T-helper 1 cell (primary cell): ENCODE data around the gene GMCL2.
"Not testable (repeated sequence)": the region's sequence is repeated elsewhere in the genome, so short reads cannot be mapped to it uniquely, and the experiment has no call there.

Source experiments
- DNase-seq, 5 donors: peaks; one replicate each; pipeline ENCODE4 v3.0.0-alpha.2; 2012 to 2020
- total RNA-seq, 4 donors: gene quantifications; one replicate each; lab custom pipeline; 2026; lab: John Stamatoyannopoulos, UW

Gene GMCL2, protein sequence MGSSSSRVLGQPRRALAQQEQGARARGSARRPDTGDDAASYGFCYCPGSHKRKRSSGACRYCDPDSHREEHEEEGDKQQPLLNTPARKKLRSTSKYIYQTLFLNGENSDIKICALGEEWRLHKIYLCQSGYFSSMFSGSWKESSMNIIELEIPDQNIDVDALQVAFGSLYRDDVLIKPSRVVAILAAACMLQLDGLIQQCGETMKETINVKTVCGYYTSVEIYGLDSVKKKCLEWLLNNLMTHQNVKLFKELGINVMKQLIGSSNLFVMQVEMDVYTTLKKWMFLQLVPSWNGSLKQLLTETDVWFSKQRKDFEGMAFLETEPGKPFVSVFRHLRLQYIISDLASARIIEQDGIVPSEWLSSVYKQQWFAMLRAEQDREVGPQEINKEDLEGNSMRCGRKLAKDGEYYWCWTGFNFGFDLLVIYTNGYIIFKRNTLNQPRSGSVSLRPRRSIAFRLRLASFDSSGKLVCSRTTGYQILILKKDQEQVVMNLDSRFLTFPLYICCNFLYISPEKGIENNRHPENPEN
- total RNA-seq: 0 reads per million in 4 donors

DNA sequence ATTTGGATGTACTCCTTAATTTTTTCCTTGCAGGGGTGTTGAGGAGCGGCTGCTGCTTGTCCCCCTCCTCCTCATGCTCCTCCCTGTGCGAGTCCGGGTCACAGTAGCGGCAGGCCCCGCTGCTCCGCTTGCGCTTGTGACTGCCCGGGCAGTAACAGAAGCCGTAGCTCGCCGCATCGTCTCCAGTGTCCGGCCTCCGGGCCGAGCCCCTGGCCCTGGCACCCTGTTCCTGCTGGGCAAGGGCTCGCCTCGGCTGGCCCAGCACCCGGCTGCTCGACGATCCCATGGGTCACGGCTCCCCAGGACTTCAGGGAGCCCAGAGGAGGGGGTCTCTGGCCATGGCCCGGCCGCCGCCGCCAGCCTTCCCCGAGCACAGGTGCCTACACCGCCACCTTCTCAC is at the start of gene GMCL2:
GMCL2 (minus strand) TSS at position 358 of the 400 bp plus-strand sequence; CDS start at position 286, 72 bp downstream.
- no peak for DNase-seq

DNA sequence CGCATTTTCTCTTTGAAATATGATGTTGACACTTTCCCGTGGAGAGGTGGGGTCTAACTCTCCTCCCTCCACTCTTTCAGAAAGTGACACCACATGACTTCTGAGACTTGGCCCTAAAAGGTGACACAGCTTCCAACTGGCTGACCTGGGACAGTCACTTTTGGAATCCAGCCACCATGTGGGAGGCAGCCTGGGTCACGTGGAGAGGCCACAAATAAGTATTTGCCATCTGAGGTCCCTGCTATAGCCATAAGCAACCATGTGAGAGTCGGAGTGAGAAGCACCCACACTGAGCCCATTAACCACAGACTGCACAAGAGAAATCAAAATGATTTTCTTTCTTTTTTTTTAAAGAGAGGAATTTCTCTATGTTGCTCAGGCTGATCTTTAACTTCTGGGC is 49.5 kb upstream of the GMCL2 start:
- DNase-seq: no peak

DNA sequence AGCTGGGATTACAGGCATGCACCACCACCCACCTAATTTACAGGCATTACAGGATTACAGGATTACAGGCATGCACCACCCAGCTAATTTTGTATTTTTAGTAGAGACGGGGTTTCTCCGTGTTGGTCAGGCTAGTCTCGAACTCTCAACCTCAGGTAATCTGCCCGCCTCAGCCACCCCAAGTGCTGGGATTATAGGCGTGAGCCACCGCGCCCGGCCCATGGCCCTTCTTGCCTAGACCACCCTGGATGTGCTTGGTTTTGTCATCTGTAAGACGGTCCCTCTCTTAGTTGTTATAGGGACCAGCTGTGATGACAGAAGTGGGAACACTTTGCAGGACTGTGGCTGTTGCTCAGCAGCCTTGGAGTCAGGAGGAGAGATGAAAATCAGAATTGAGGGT is 49.0 kb upstream of the GMCL2 start:
- DNase-seq: no peak

DNA sequence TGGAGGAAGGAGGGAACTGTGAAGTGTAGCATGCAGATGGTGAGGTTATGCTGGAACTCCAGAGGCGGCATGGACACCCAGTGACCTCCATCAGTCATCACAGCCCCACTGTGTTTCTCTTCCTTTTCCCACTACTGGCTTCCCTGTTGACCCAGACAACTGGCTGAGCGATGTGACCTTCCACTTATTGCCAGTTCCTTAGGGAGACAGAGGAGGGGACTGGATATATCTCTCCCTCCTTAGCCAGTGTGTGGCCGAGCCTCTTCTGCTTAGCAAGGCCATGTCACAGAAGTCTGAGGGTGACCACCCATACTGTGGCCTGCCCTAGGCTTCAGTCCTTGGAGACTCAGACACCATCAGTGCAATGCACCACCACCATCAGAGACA is 48.4 kb upstream of the GMCL2 start:
- no peak for DNase-seq

DNA sequence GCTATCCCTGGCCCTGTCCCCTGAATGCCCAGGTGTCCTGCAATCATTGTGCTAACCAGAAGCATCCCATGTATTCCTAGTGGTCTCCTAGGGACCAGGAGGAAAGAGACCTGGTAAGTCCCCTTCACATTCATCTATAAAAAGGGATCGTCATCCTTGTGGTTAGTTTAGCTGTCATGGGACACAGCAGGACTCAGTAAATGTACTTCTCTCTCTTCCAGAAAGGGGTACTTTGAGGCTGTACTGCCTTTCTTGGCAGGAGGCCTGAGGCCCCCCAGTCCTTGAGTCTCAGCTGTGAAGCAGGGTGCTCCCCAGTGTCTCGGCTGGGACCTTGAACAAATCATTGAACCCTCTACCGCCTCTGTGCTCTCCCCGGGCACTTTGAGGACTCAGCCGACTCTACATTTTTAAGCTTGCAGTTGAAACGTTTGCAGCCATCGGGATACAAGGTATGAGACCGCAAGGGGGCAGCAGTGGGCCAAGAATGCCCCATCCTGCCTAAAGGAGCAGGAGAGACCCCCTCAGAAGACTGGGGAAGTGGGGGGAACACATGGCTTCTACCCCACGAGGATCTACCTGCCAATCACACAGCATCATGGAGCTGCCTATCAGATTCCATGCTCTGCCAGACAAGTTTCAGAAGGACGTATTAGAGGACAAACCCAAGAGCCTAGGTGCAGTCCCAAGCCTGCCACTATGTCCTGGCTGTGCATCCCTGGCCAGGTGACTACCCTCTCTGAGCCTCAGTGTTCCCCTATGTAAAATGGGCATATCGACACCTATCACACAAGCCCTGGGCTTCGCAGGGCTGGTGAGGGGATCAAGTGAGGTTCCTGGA is 47.8 kb upstream of the GMCL2 start:
- DNase-seq: peak in 4 of 5 donors; percentile 52 to 70 (median 60)

DNA sequence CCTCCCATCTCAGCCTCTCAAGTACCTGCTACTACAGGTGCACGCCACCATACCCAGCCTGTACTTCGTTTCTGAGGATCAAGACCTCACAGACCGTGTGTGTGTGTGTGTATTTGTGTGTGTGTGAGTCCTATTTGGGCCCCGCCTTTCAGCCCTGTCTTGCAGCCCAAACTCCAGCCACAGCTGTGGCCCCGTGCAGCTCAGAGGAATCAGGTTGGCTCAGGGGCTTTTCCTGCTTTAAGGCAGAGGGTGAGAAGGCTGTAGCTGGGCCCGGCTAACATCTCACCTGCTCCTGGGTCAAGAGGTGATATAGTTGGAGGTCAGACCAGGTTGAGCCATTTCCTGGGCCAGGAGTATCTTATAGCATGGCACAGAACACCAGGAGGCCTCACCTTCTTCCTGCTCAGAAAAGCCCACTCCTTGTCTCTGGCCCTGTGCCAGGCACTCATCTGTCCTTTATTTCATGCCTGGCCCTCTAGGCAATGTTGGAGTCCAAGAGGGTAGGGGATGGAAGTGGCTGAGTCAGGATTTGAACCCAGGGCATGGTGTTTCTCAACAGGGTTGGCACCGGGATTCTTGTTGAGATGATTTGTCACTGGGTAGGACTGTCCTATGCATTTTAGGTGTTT is 47.1 kb upstream of the GMCL2 start:
- DNase-seq: no peak

DNA sequence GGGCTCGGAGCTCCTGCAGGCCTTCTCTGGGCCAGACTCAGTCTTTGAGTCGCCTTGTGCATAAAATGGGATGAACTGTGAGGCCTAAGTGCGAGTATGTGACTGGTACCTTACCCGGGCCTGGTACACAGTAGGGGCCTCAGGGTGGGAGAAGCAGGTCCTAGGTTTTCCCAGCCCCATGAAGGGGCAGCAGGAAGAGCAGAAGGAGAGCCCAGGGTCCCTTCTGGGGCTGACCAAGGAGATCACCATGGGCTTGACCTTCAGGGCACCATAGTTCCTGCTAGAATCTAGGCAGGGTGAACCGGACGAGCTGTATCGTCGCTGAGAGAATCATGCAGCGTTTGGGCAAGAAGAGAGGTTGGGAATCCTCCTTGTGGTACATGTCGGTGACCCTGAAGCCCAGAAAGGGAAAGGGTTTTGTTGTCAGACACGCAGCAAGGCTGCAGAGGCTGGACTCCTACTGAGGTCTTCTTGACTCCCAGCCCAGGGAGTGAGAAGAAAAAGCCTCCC is 45.8 kb upstream of the GMCL2 start:
- no peak for DNase-seq

DNA sequence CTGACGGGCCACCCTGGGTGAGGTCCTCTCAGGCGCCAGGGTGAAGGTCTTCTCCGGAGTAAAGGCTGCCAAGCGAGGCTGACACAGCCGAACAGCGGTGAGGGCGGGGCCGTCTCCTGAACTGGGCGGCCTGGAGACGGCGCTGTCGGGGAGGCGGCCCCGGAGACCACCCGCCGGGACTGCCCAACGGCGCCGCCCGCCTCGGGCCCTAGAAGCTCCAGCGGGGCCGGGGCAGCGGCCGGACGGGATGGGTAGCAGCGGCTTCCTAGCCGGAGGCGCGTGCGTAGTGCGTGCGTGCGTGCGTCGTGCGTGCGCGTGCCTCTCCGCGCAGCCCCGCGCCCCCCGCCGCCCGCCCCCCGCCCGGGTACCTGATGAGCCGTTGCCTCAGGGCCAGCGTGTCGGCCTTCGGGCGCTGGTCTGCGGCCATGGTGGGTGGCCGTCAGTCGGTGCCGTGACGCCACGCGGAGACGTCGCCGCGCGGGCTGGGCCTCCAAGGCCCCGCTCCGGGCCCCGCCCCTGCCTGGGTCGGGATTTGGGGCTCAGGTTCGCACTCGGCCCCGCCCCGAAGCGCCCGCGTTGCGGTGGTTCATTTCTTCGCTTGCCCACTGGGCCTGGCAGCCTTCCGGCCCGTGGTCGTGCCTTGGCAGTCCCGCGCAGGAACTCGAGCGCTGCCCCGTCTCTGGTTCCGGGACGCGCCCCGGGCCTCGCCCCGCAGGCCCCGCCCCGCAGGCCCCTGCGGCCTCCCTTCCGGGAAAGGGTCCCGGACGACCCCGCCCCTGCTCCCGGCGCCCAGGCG is 45.2 kb upstream of the GMCL2 start, which contains the start of gene PHYKPL:
PHYKPL (minus strand) TSS at position 679 of the 796 bp plus-strand sequence; CDS start at position 427, 252 bp downstream.
- DNase-seq: peak; percentile 38 to 84 (median 49)

DNA sequence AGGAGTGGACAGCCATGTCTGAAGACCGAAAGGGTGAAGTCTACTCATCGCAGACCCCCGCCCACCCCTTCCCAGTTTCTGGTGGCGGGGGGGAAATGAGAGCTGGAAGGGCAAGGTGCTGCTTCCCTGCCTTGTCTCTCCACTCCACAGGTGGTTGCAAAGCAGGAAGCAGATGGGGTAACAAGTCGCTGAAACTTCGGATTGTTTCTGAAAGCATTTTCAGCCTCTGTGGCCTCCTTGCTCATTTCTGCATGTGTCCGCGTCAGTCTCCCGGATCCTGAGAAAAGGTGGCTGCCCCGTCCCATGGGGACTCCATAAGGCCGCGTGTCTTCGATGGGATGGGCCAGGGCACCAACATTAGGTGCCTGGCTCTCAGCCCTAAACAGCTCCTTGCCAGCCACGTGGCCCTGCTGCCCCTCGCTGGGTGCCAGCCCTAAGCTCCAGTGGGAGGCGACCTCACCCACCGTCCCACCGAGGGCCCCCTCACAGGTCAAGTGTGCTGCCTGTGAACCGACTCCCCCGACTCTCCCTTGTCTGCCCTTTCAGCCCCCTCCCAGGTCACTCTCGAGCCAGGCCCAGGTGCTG is 44.5 kb upstream of the GMCL2 start:
- DNase-seq: no peak

DNA sequence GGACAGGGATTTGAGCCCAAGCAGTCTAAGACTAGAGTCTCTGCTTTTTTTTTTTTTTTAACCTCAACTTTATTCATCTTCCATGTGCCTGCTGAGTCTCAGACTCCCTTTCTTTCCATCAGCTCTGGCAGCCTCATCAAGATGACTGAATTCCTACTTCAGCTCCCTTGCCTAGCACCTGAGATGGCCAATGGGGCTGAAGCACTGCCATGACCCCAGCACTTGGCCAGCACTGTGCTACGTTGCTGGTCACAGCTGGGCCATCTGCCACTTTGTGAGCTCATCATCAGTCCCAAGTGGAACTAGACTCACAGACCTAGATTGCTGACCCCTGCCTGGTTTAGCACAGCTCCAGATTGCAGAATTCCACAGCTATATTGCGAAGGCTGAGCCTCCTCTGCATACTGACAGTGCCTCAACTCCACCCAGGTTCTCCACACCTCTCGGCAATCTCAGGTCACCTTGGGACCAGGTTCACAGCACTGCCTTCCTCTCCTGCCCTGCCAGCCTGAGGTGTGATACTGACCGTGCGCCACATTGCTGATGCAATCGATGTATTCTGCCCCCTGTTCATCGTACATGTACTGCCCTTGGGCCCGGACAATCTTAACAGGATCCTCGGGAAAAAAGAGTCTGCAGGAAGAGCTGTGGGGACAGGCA is 43.8 kb upstream of the GMCL2 start:
- no peak for DNase-seq

DNA sequence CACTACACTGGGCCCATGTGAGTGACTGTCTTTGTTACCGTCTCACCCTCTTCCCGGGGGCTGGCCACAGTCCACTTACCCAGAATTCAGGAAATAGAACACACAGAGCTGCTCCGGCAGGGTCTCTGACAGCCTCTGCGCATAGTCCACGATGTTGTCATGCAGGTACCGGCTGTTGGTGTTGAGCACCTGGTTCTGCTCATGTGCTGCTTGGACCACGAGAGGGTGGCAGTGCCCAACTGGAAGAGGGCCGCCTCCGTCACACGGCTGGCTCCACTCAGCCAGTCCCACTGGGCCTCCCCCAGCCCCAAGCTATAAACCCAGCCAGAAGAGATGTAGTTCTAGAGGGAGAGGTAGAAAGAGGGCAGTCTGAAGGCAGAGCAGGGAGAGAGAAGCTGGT is 42.7 kb upstream of the GMCL2 start:
- DNase-seq: no peak

DNA sequence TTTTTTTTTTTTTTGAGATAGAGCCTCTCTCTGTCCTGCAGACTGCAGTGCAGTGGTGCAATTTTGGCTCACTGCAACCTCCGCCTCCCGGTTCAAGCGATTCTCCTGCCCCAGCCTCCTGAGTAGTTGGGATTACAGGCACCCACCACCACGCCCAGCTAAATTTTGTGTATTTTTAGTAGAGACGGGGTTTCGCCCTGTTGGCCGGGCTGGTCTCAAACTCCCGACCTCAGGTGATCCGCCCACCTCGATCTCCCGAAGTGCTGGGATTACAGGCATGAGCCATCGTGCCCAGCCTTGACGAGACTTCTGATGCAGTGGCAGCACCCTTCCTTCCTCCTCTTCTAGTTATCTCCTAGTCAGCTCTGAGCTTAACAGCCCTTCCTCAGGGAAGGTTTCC is 41.9 kb upstream of the GMCL2 start:
- DNase-seq: not testable (repeated sequence)

DNA sequence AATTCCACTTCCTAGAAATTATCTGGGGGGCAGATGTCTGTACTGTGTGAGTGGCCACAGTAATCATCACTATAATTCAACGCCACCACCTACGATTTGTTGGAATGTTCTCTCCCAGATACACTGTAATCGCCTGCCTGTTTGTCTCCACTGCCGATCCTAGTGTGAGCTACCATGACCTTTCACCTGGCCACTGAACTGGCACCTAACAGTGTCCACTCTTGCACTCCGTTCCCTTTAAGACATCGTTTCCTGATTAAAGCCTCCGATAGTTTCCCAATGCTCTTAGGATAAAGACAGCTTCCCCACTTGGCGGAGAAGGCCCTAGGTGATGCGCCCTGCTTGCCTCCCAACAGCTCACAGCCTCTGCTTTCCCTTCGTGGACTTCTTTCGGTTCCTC is 41.4 kb upstream of the GMCL2 start:
- no peak for DNase-seq

DNA sequence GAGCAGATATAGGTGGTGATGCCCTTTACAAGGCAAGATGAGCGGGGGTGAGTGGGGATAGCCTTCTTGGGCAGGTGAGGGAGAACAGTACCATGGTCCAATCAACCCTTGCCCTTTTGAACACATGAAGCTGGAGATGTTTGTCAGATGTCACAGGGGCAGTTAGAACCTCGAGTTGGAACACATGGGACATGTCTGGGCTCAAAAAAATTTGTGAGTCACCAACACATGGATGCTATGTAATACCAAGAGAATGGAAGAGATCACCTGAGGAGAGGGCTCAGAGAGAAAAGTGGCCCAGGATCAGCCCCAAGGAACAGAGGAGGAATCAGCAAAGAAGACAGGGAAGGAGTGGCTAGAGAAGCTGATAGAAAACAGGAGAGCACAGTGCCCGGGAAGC is 40.8 kb upstream of the GMCL2 start:
- no peak for DNase-seq

DNA sequence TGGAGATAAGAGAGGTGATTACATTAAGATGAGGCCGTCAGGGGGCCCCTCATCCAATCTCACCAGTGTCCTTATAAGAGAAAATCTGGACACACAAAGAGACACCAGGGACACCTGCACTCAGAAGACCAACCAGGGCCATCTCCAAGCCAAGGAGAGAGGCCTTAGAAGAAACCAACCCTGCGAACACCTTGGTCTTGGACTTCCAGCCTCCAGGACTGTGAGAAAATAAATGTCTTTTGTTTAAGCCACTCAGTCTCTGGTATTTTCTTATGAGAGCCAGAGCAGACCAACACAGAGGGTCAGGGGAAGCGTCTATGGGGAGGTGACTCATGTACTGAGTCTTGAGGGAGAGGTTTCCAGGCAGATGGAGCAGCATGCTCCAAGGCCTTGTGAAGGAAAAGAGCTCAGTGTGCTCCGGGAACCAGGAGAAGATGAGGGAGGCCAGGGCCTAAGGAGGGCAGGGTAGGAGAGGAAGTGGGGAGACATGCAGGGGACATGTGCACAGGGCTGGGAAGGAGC is 40.0 kb upstream of the GMCL2 start:
- no peak for DNase-seq

DNA sequence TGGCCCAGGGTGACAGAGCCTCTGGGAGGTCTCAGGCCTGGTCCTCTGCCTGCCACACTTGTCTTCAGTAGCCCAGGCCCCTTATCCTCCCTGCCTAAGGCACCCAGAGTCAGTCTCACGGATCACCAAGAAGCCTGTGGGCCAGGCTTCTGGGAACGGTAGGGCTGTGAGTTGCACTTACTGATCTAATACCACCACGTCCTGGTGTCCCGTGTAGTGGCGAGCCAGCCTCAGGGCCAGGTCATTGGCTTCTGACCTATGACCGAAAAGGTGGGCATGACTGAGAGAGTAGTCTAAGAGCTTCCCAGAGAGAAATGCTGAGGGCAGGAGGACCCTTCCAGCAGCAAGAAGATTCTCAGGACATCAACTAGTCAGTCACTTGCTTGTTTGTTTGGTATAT is 38.0 kb upstream of the GMCL2 start:
- DNase-seq: no peak

DNA sequence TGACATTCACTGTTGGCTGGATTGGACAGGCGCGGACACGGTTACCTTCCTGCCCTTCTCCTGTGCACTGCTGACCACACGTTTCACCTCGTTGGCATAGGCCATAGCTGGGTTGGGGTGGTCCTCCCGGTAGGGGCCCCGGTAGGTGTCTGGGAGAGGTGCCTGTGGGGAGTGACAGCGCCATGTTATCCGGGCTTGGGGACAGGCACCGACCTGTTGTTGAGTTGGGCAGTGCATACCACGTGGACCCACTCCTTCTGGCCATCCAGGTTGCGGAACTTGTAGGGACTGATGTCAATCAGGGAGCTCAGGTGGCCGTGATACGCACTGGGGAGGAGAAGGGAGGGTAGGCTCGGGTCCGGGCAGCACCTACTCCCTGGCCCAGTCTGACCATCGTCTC is 37.2 kb upstream of the GMCL2 start:
- no peak for DNase-seq

DNA sequence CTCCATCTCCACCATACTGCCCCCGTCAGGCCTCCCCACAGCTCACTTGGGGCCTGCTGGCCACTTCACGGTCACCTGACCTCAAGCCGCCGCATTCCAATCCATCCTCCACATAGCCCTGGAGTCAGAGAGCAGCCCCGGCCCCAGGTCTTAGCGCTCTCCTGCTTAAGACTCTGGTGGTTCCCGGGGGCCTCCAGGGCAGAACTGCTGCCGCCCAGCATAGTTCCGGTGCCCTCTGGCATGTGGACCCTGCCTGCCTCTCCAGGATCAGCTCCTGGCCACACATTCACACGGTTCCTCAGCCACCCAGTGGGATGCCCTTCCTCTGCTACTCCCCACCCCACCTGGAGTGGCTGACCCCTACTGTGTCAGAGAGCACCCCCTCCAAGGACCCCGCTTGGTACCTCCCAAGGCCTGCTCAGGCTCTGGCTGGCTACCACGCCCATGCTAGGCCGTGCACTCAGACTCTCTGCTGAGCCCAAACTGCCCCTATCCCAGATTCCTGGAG is 36.7 kb upstream of the GMCL2 start:
- DNase-seq: no peak

DNA sequence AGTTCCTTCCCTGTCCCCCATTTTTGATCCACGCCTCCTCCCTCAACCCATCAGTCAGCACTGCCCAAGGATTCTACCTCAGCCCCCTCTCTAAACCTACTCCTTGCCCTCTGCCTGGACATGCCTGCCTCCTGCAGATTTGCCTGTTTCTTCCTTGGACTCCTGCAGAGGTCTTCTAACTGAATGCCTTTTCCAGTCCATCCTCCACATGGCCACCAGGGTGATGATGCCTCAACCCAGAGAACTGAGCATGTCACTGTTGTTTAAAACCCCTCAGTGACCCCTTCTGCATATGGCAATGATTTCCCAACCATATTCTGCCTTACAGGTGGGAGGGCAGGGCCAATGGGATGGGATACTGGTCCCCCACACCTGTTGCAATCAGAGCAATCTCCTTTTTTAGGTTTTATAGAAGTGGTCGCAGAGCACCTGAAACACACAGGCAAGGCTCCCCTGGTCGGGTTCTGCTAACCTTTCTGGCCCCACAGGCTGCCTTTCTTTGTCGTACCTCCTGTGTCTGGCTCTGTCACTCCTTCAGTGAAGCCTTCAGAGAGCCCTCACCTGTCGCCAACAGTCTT is 36.1 kb upstream of the GMCL2 start:
- no peak for DNase-seq

DNA sequence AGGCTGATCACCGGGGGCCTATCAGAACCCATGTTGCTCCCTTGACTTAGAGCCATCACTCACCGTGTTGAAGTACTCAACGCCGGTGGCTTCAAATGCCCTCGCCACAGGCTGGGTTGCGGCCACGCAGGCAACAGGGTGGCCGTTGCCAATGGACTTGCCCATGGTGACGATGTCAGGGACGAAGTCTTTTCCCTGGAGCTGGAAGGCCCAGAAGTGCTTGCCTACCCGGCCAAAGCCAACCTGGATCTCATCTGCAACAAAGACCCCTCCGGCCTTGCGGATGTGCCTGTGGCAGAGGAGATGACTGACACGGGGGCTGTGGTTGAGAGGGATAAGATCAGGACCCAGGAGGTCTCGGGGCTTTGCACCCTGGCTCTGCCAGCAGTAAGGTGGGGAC is 35.1 kb upstream of the GMCL2 start:
- DNase-seq: no peak
